GM19455 (cell line): Measurements from ENCODE around the gene CYB5RL.
"Not testable (repeated sequence)": the region's sequence is repeated elsewhere in the genome, so short reads cannot be mapped to it uniquely, and the experiment has no call there.

ENCODE experiments used
- ATAC-seq: cut with Tn5 transposase; IDR thresholded peaks from one replicate; pipeline ENCODE4 v1.9.1; 2021; ENCODE audit not compliant: unreplicated experiment

The CYB5RL gene

GRCh38 chr1:54190526-54190925 is 9.3 kb downstream of the CYB5RL start:
- ATAC-seq, result no peak

- ATAC-seq, result no peak
Measured at GRCh38 chr1:54188291-54188690, 11.5 kb downstream of the CYB5RL start.

- ATAC-seq, result no peak
Measured at GRCh38 chr1:54186056-54186455, 13.8 kb downstream of the CYB5RL start.

GRCh38 chr1:54180701-54181360 is 19.0 kb downstream of the CYB5RL start:
- no peak for ATAC-seq

- ATAC-seq, result no peak
Measured at GRCh38 chr1:54178296-54179070, 21.3 kb downstream of the CYB5RL start.

- ATAC-seq, result no peak
Measured at GRCh38 chr1:54177726-54178125, 22.1 kb downstream of the CYB5RL start.

GRCh38 chr1:54176621-54177327 is 23.1 kb downstream of the CYB5RL start:
- no peak for ATAC-seq

GRCh38 chr1:54174106-54174505 is 25.7 kb downstream of the CYB5RL start:
- no peak for ATAC-seq

GRCh38 chr1:54173681-54174080 is 26.1 kb downstream of the CYB5RL start:
- no peak for ATAC-seq

GRCh38 chr1:54172614-54173599 is 26.9 kb downstream of the CYB5RL start:
- no peak for ATAC-seq

- no peak for ATAC-seq
Measured at GRCh38 chr1:54171606-54172005, 28.2 kb downstream of the CYB5RL start.

GRCh38 chr1:54171016-54171415 is 28.8 kb downstream of the CYB5RL start:
- no peak for ATAC-seq

- no peak for ATAC-seq
Measured at GRCh38 chr1:54169068-54169467, 30.8 kb downstream of the CYB5RL start.

- ATAC-seq, result no peak
Measured at GRCh38 chr1:54168206-54168965, 31.4 kb downstream of the CYB5RL start.

- ATAC-seq, result no peak
Measured at GRCh38 chr1:54167422-54168139, 32.2 kb downstream of the CYB5RL start.

- ATAC-seq, result not testable (repeated sequence)
Measured at GRCh38 chr1:54166357-54166756, 33.5 kb downstream of the CYB5RL start.

- no peak for ATAC-seq
Measured at GRCh38 chr1:54165146-54165545, 34.7 kb downstream of the CYB5RL start.

GRCh38 chr1:54163573-54163972 is 36.3 kb downstream of the CYB5RL start:
- ATAC-seq, result no peak

GRCh38 chr1:54163051-54163450 is 36.8 kb downstream of the CYB5RL start:
- no peak for ATAC-seq
